ENCODE data around the gene IGSF9B. TPM values are rescaled to one million over a fixed set of nuclear protein-coding genes. Genes with fewer than 3 reads are reported as not detected.

The IGSF9B gene
- total RNA-seq, 1 donor from 2014 or later = 2.0 TPM

- Mint-ChIP-seq H3K36me3 (ENCODE audit: low read depth) (no peaks in the 10 kb centered on the region), H3K9me3 (no peaks in the 10 kb centered on the region), H3K27me3 (no peaks in the 10 kb centered on the region), H3K27ac (no peak overlapping the region), H3K4me1 (no peaks in the 10 kb centered on the region), H3K4me3 (no peak overlapping the region)
- ChIA-PET POLR2A (no interaction called here), CTCF (no interaction called here)
- no peak for ATAC-seq (ENCODE audit: low read depth)
- no peak for TF ChIP-seq CTCF (IDR thresholded peaks at IDR 0.05)
- DNase-seq = no peak
- intact Hi-C loops (cut with micrococcal nuclease) = no loop called here
Observed at GRCh38 chr11:133935551-133935910, 21.2 kb downstream of the IGSF9B start.

- Mint-ChIP-seq H3K27ac (no peak overlapping the region), H3K27me3 (no peaks in the 10 kb centered on the region), H3K4me1 (no peaks in the 10 kb centered on the region), H3K36me3 (ENCODE audit: low read depth) (no peaks in the 10 kb centered on the region), H3K9me3 (no peaks in the 10 kb centered on the region), H3K4me3 (no peak overlapping the region)
- intact Hi-C loops (cut with micrococcal nuclease) = no loop called here
- no peak for TF ChIP-seq CTCF (IDR thresholded peaks at IDR 0.05)
- ChIA-PET CTCF (no interaction called here), POLR2A (no interaction called here)
- DNase-seq = no peak
- no peak for ATAC-seq (ENCODE audit: low read depth)
Observed at GRCh38 chr11:133934599-133935550, 21.9 kb downstream of the IGSF9B start.

- POLR2A ChIA-PET = no interaction called here
- H3K4me3 Mint-ChIP-seq = no peak overlapping the region
- H3K4me1 Mint-ChIP-seq = no peaks in the 10 kb centered on the region
- intact Hi-C loops (cut with micrococcal nuclease) = no loop called here
- TF ChIP-seq CTCF (IDR thresholded peaks at IDR 0.05) = no peak
- H3K36me3 Mint-ChIP-seq (ENCODE audit: low read depth) = no peaks in the 10 kb centered on the region
- no peaks in the 10 kb centered on the region for H3K9me3 Mint-ChIP-seq
- ATAC-seq (ENCODE audit: low read depth) = no peak
- no peak overlapping the region for H3K27ac Mint-ChIP-seq
- no peak for DNase-seq
- no peaks in the 10 kb centered on the region for H3K27me3 Mint-ChIP-seq
- CTCF ChIA-PET = no interaction called here
Observed at GRCh38 chr11:133934096-133934495, 22.7 kb downstream of the IGSF9B start.

GRCh38 chr11:133931449-133932060 is 25.2 kb downstream of the IGSF9B start:
- Mint-ChIP-seq H3K4me1 (peaks cover 2% of the 10 kb centered on the region), H3K4me3 (no peak overlapping the region), H3K27ac (no peak overlapping the region), H3K9me3 (no peaks in the 10 kb centered on the region), H3K36me3 (ENCODE audit: low read depth) (no peaks in the 10 kb centered on the region), H3K27me3 (peaks cover 8% of the 10 kb centered on the region)
- intact Hi-C loops (cut with micrococcal nuclease) = no loop called here
- DNase-seq (no peak), ATAC-seq (ENCODE audit: low read depth) (no peak)
- ChIA-PET POLR2A (no interaction called here), CTCF (no interaction called here)
- no peak for TF ChIP-seq CTCF (IDR thresholded peaks at IDR 0.05)

- H3K9me3 Mint-ChIP-seq = no peaks in the 10 kb centered on the region
- TF ChIP-seq CTCF (IDR thresholded peaks at IDR 0.05) = no peak
- intact Hi-C loops (cut with micrococcal nuclease) = no loop called here
- DNase-seq (no peak), ATAC-seq (ENCODE audit: low read depth) (no peak)
- peaks cover 8% of the 10 kb centered on the region for H3K27me3 Mint-ChIP-seq
- H3K4me1 Mint-ChIP-seq = peaks cover 2% of the 10 kb centered on the region
- POLR2A ChIA-PET = no interaction called here
- H3K4me3 Mint-ChIP-seq = no peak overlapping the region
- H3K27ac Mint-ChIP-seq = no peak overlapping the region
- no peaks in the 10 kb centered on the region for H3K36me3 Mint-ChIP-seq (ENCODE audit: low read depth)
- CTCF ChIA-PET = no interaction called here
Observed at GRCh38 chr11:133930767-133931448, 25.9 kb downstream of the IGSF9B start.
